HepG2 (cell line): ENCODE measurements around the gene HSD11B2. TPM values are rescaled to one million over a fixed set of nuclear protein-coding genes. Genes with fewer than 3 reads are reported as not detected.

ENCODE experiments used
- CREBL2 ChIP-seq: sonication (generic); formaldehyde crosslinking; IDR thresholded peaks from 2 replicates; pipeline ENCODE4 v1.8.1; 2023; ENCODE audit warnings: missing genetic modification reagents, mild to moderate bottlenecking, borderline replicate concordance
- CREM ChIP-seq, 2 experiments: sonication (generic) in 1 of 2; formaldehyde crosslinking in 1 of 2; IDR thresholded peaks; 2 replicates each; pipeline versions ENCODE4 v1.4.0 to v1.6.1; 2016 to 2020; ENCODE audit warnings: antibody characterized with exemption in 1 of 2, mild to moderate bottlenecking in 1 of 2, missing genetic modification reagents in 1 of 2
- HOMEZ ChIP-seq: IDR thresholded peaks from 2 replicates; pipeline ENCODE4 v1.6.1; 2016; ENCODE audit warnings: low read depth
- KAT7 ChIP-seq: IDR thresholded peaks from 2 replicates; pipeline ENCODE4 v1.6.1; 2018; ENCODE audit warnings: borderline replicate concordance, missing compliant biosample characterization
- KDM1A ChIP-seq: IDR thresholded peaks from 2 replicates; pipeline ENCODE4 v1.6.1; 2016; ENCODE audit warnings: missing compliant biosample characterization
- MAFF ChIP-seq: IDR thresholded peaks from 2 replicates; pipeline ENCODE4 v1.6.1; 2011; ENCODE audit warnings: low read depth, low read length, improper control_type of control experiment
- PRMT3 ChIP-seq: sonication (generic); formaldehyde crosslinking; IDR thresholded peaks from 2 replicates; pipeline ENCODE4 v1.8.1; 2022; ENCODE audit warnings: low read depth, mild to moderate bottlenecking, moderate library complexity, missing genetic modification reagents, borderline replicate concordance
- RELA ChIP-seq: sonication (generic); formaldehyde crosslinking; IDR thresholded peaks from 2 replicates; pipeline ENCODE4 v1.4.0; 2020; ENCODE audit warnings: missing genetic modification reagents
- RFXANK ChIP-seq: IDR thresholded peaks from 2 replicates; pipeline ENCODE4 v1.6.1; 2016
- ZMAT3 ChIP-seq: sonication (generic); formaldehyde crosslinking; conservative IDR thresholded peaks from 2 replicates; pipeline ENCODE4 v1.7.0; 2021; ENCODE audit warnings: missing genetic modification reagents
- ZNF263 ChIP-seq: sonication (generic); formaldehyde crosslinking; IDR thresholded peaks from 2 replicates; pipeline ENCODE4 v1.4.0; 2020; ENCODE audit warnings: missing genetic modification reagents
- ZNF274 ChIP-seq: sonication (generic); formaldehyde crosslinking; IDR thresholded peaks from 2 replicates; pipeline ENCODE4 v1.5.1; 2020; ENCODE audit warnings: mild to moderate bottlenecking, missing genetic modification reagents
- ZNF30 ChIP-seq: sonication (generic); formaldehyde crosslinking; IDR thresholded peaks from 2 replicates; pipeline ENCODE4 v1.5.0; 2020; ENCODE audit warnings: mild to moderate bottlenecking, missing genetic modification reagents
- ZNF331 ChIP-seq: sonication (generic); formaldehyde crosslinking; IDR thresholded peaks from 2 replicates; pipeline ENCODE4 v1.4.0; 2020; ENCODE audit warnings: missing genetic modification reagents
- ZNF616 ChIP-seq: sonication (generic); formaldehyde crosslinking; IDR thresholded peaks from 2 replicates; pipeline ENCODE4 v1.5.0; 2020; ENCODE audit warnings: low read depth, mild to moderate bottlenecking, missing genetic modification reagents
- ZNF740 ChIP-seq: sonication (generic); formaldehyde crosslinking; IDR thresholded peaks from 2 replicates; pipeline ENCODE4 v1.4.0; 2020; ENCODE audit warnings: missing genetic modification reagents
- ZNF776 ChIP-seq: sonication (generic); formaldehyde crosslinking; IDR thresholded peaks from 2 replicates; pipeline ENCODE4 v1.4.0; 2020; ENCODE audit warnings: mild to moderate bottlenecking, missing genetic modification reagents
- polyA plus RNA-seq, 8 experiments: library from polyadenylated mRNA; depleted of rRNA in 3 of 8; stranded (reverse) in 7 of 8; unstranded in 1 of 8; fragments of >200 nt; fragmentation: Illumina TruSeq in 4 of 8; extraction: Trizol in 4 of 8; gene quantifications; 2 replicates each; pipeline versions ENCODE4 v1.2.1 to v1.2.3, GENCODE V29; 2011 to 2016; ENCODE audit warnings: low read depth in 4 of 8, missing spikeins in 1 of 8, mixed read lengths in 1 of 8; ENCODE audit not compliant: insufficient read depth in 1 of 8
- total RNA-seq, 5 experiments: library from RNA; depleted of rRNA; stranded (reverse); fragments of >200 nt; fragmentation: Illumina TruSeq; extraction: Trizol; gene quantifications; 2 replicates each; pipeline ENCODE4 v1.2.3, GENCODE V29; 2016; ENCODE audit warnings: low read depth in 1 of 5

The HSD11B2 gene
- total and polyA plus RNA-seq, 2 of the 13 experiments (the other 11 are each of a cell fraction or from before 2014, with no cell fraction given), result 8.9 to 13.6 TPM

GRCh38 chr16:67457611-67458010, 26.7 kb downstream of the HSD11B2 start (continued):
- TF ChIP-seq HOMEZ (CRISPR knock-in tag) (no peak), ZNF616 (CRISPR knock-in tag) (no peak), KDM1A (CRISPR knock-in tag) (no peak), RFXANK (no peak), ZNF274 (CRISPR knock-in tag) (no peak), PRMT3 (CRISPR knock-in tag) (no peak), ZNF776 (CRISPR knock-in tag) (0 out of 2 replicates have a peak, but pooled peaks have one; percentile 16), CREBL2 (no peak), CREM (IDR thresholded peaks at IDR 0.05) (no peak), CREM (CRISPR knock-in tag; IDR thresholded peaks at IDR 0.05) (no peak), RELA (CRISPR knock-in tag) (no peak), ZNF263 (no peak), KAT7 (CRISPR knock-in tag) (no peak), ZNF30 (CRISPR knock-in tag) (no peak), MAFF (peak; percentile 53; the same call in 1 of the 2 replicates), ZMAT3 (no peak), ZNF331 (CRISPR knock-in tag) (no peak), ZNF740 (no peak)
